Subcutaneous adipose tissue (tissue), 4 donors: ENCODE measurements around the gene ASPHD1. TPM values are rescaled to one million over a fixed set of nuclear protein-coding genes. Genes with fewer than 3 reads are reported as not detected.

Experiments
- CTCF ChIP-seq: fragments of 450-650 bp; IDR thresholded peaks from one replicate; pipeline ENCODE4 v1.5.1; 2016; ENCODE audit warnings: low read depth, mild to moderate bottlenecking, control low read depth, antibody characterized with exemption, moderate library complexity
- total RNA-seq, 4 donors: library from RNA; depleted of rRNA; stranded (reverse); fragments of >200 nt; gene quantifications; one replicate each; pipeline ENCODE4 v1.1.0, GENCODE V29; 2016

The ASPHD1 gene
- total RNA-seq, 4 donors from 2014 or later = 0.44 to 3.7 (median 0.57) TPM; not detected in 1

DNA sequence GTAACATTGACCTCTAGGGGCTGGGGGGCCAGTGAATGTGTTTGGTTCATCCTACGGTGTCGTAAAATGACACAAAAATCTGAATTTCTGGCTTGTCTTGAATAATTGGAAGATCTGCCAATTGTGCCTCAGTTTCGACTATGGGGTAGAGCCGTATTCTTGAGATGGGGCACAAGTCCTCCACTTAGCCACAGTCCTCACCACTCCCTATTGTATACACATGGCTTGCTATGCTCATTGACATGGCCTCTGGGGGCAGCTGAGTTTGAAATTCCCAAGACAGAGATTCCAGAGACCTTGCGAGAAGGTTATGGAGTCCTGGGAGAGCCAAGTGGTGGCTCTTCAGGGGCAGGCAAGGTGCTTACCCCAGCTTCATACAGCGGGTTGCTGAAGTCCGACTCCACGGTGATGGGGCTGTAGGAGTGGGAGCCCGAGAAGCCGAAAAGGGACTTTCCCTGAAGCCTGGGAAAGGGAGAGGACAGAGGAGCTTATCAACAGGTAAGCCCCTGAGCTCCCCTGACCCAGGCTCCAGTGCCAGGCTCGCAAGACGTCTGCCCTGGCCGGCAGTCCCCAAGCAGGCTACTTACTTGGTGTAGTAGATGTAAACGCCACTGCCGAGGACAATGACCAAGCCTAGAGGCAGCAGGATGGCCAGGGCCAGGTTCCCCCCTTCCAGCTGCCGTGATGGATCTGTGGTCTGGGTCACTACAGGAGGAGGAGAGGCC, 28.3 kb upstream of the ASPHD1 start:
- TF ChIP-seq CTCF = no peak

DNA sequence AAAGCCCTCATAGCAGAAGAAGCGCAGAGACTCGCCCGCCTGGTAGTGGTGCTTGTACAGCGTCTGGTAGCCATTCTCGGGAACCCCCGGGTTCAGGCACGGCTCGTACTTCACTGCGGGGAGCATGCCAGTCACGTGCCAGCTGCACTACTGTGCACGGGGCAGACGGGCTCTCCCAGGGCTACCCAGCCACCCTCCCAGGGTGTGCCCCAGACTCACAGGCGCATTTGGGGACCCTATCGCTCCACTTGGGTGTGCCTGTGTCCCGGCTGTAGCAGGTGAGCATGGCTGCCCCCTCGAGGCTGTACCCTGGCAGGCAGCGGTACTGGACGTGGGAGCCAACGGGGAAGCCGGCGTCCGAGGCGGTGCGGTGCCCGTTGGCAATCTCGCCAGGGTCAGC, 27.0 kb upstream of the ASPHD1 start:
- no peak for TF ChIP-seq CTCF

- TF ChIP-seq CTCF = no peak
Measured at GRCh38 chr16:29875206-29875605, 25.1 kb upstream of the ASPHD1 start.

DNA sequence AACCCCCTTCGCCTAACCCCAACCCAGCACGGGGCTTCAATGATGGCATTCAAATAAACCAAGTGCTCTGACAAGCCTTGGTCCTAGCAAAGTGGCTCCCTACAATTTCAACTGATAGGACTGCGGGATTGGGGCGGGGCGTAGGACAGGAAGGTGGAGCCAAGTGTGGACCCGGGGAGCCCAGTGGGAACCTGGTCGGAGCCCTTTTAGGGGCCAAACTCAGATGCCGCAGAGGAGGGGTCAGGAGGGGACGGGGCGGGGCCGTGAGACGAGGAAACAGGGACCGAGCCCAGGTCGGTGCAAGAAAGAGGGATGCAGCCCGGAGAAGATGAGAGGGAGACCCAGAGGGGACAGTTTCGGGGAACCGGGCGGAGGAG, 24.1 kb upstream of the ASPHD1 start:
- no peak for TF ChIP-seq CTCF

- TF ChIP-seq CTCF = no peak
Measured at GRCh38 chr16:29876594-29877249, 23.6 kb upstream of the ASPHD1 start.

GRCh38 chr16:29877266-29877961, 22.9 kb upstream of the ASPHD1 start:
- TF ChIP-seq CTCF = no peak

DNA sequence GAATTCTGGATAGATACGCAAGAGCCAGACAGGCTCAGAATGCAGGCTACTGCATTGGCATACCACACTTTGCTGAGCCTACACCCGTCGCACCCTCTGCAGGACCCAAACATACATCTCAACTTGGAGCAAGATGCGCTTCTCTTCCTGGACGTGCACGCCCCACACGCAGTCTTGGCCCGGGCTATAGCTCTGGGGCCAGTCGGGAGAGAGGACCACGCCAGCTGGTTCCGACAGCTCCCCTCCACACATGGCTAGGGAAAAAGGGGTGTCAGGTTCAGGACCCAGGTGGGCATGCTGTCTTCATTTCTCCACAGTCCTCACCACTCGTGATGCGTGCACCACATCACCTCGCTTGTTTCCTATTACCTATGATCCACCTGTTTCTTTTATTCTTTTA, 22.1 kb upstream of the ASPHD1 start:
- no peak for TF ChIP-seq CTCF
